ENCODE results near the gene CNGA4.

CNGA4 gene

GRCh38 chr11:6238902-6239301 lies at the start of gene CNGA4:
TSS of gene CNGA4 (plus strand) at chr11:6239089. CDS start at chr11:6239207, 118 bp downstream.
- no peak for DNase-seq

- DNase-seq, result no peak
Observed at GRCh38 chr11:6191742-6192141, 47.1 kb upstream of the CNGA4 start.

- DNase-seq, result no peak
Observed at GRCh38 chr11:6194065-6194581, 44.8 kb upstream of the CNGA4 start.

- no peak for DNase-seq
Observed at GRCh38 chr11:6196396-6196795, 42.5 kb upstream of the CNGA4 start.

GRCh38 chr11:6197466-6198200 lies 41.3 kb upstream of the CNGA4 start:
- DNase-seq, result no peak

GRCh38 chr11:6199174-6199810 lies 39.6 kb upstream of the CNGA4 start, which contains the start of gene OR52W1:
TSS of gene OR52W1 (plus strand) at chr11:6199224. CDS start at chr11:6199224, 0 bp downstream.
- DNase-seq, result no peak

GRCh38 chr11:6200975-6201374 lies 37.9 kb upstream of the CNGA4 start:
- DNase-seq, result no peak

GRCh38 chr11:6201481-6201880 lies 37.4 kb upstream of the CNGA4 start:
- no peak for DNase-seq

GRCh38 chr11:6202041-6202440 lies 36.8 kb upstream of the CNGA4 start:
- no peak for DNase-seq

- no peak for DNase-seq
Observed at GRCh38 chr11:6203327-6203726, 35.6 kb upstream of the CNGA4 start.

GRCh38 chr11:6204706-6205105 lies 34.2 kb upstream of the CNGA4 start:
- no peak for DNase-seq

GRCh38 chr11:6205366-6205765 lies 33.5 kb upstream of the CNGA4 start, which contains the start of gene C11orf42:
TSS of gene C11orf42 (plus strand) at chr11:6205557. CDS start at chr11:6205616, 59 bp downstream.
- DNase-seq, result no peak

GRCh38 chr11:6206456-6207180 lies 32.3 kb upstream of the CNGA4 start:
- DNase-seq, result no peak

GRCh38 chr11:6209801-6210200 lies 29.1 kb upstream of the CNGA4 start:
- no peak for DNase-seq

GRCh38 chr11:6210274-6210955 lies 28.5 kb upstream of the CNGA4 start:
- peak; percentile 22 for DNase-seq

GRCh38 chr11:6214530-6214929 lies 24.4 kb upstream of the CNGA4 start:
- no peak for DNase-seq

- no peak for DNase-seq
Observed at GRCh38 chr11:6216501-6216900, 22.4 kb upstream of the CNGA4 start.

- DNase-seq, result no peak
Observed at GRCh38 chr11:6217722-6218121, 21.2 kb upstream of the CNGA4 start.

- DNase-seq, result peak; percentile 85
Observed at GRCh38 chr11:6219359-6219758, 19.5 kb upstream of the CNGA4 start.

GRCh38 chr11:6223854-6224253 lies 15.0 kb upstream of the CNGA4 start:
- no peak for DNase-seq

GRCh38 chr11:6224421-6224820 lies 14.5 kb upstream of the CNGA4 start:
- no peak for DNase-seq

- DNase-seq, result no peak
Observed at GRCh38 chr11:6225024-6225423, 13.9 kb upstream of the CNGA4 start.

GRCh38 chr11:6225896-6226295 lies 13.0 kb upstream of the CNGA4 start:
- no peak for DNase-seq

All from EL (cell line).